Measurements from ENCODE around the gene MBOAT2.
"Not testable (repeated sequence)": the region's sequence is repeated elsewhere in the genome, so short reads cannot be mapped to it uniquely, and the experiment has no call there.

DNA sequence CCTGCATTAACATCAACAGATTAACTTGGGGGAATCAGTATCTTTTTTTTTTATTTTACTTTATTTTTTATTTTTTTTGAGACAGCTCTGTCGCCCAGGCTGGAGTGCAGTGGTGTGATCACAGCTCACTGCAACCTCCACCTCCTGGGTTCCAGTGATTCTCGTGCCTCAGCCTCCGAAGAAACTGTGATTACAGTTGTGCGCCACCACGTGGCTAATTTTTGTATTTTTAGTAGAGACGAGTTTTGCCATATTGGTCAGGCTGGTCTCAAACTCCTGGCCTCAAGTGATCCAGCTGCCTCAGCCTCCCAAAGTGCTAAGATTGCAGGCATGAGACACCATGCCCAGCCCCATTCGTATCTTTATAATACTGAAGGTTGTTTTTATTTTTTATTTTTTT, 99.6 kb downstream of the MBOAT2 start:
- TF ChIP-seq, protein P1, sequence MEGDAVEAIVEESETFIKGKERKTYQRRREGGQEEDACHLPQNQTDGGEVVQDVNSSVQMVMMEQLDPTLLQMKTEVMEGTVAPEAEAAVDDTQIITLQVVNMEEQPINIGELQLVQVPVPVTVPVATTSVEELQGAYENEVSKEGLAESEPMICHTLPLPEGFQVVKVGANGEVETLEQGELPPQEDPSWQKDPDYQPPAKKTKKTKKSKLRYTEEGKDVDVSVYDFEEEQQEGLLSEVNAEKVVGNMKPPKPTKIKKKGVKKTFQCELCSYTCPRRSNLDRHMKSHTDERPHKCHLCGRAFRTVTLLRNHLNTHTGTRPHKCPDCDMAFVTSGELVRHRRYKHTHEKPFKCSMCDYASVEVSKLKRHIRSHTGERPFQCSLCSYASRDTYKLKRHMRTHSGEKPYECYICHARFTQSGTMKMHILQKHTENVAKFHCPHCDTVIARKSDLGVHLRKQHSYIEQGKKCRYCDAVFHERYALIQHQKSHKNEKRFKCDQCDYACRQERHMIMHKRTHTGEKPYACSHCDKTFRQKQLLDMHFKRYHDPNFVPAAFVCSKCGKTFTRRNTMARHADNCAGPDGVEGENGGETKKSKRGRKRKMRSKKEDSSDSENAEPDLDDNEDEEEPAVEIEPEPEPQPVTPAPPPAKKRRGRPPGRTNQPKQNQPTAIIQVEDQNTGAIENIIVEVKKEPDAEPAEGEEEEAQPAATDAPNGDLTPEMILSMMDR (IDR thresholded peaks at IDR 0.05; ENCODE audit: borderline replicate concordance, extremely low read depth, low read length, poor library complexity, severe bottlenecking), result not testable (repeated sequence)
- TF ChIP-seq EZH2 (IDR thresholded peaks at IDR 0.05; ENCODE audit: borderline replicate concordance, low read depth, low read length, severe bottlenecking), result not testable (repeated sequence)
